A673 (cell line): ENCODE data around the gene P4HA1. TPM values are rescaled to one million over a fixed set of nuclear protein-coding genes. Genes with fewer than 3 reads are reported as not detected.

ENCODE experiments used
- BruUV-seq: library from RNA; stranded (reverse); fragments of 400-500 nt; replicated peaks from 2 replicates; lab custom pipeline; 2021; lab: Mats Ljungman, UMichigan
- CTCF ChIA-PET: fragments of 300-600 bp; sonication (Branson Sonifier 250); formaldehyde crosslinking; loops from one replicate; lab custom pipeline; 2022; ENCODE audit warnings: antibody characterized with exemption; lab: Charles Lee
- POLR2A ChIA-PET: fragments of 300-600 bp; sonication (Branson Sonifier 250); formaldehyde crosslinking; loops from one replicate; lab custom pipeline; 2022; ENCODE audit warnings: antibody characterized with exemption; ENCODE audit not compliant: low non-redundant PET; lab: Charles Lee
- DNase-seq: peaks from one replicate; pipeline ENCODE4 v3.0.0-alpha.2; 2015; ENCODE audit warnings: low spot score
- H3K27ac ChIP-seq: fragments of 200-600 bp; sonication (generic); 2 replicates; pipeline ENCODE4 v1.5.1; 2016; ENCODE audit warnings: mixed run types, low read depth, mild to moderate bottlenecking, mixed read lengths, antibody characterized with exemption, low read length; ENCODE audit not compliant: poor library complexity, severe bottlenecking
- H3K27me3 ChIP-seq: fragments of 200-600 bp; sonication (generic); replicated peaks from 2 replicates; pipeline ENCODE4 v1.6.1; 2017; ENCODE audit warnings: mixed run types, low read depth, mild to moderate bottlenecking, mixed read lengths, antibody characterized with exemption, low read length; ENCODE audit not compliant: insufficient read depth, poor library complexity
- H3K36me3 ChIP-seq: fragments of 200-600 bp; sonication (generic); 2 replicates; pipeline ENCODE4 v1.6.1; 2016; ENCODE audit warnings: mixed run types, mild to moderate bottlenecking, mixed read lengths, antibody characterized with exemption, low read length; ENCODE audit not compliant: insufficient read depth, poor library complexity, severe bottlenecking
- H3K4me1 ChIP-seq: fragments of 200-600 bp; sonication (generic); 2 replicates; pipeline ENCODE4 v1.6.1; 2017; ENCODE audit warnings: mixed run types, mild to moderate bottlenecking, mixed read lengths, antibody characterized with exemption, low read length; ENCODE audit not compliant: insufficient read depth, poor library complexity, severe bottlenecking
- H3K4me3 ChIP-seq: fragments of 200-600 bp; sonication (generic); 2 replicates; pipeline ENCODE4 v1.5.1; 2016; ENCODE audit warnings: low read depth, mixed run types, mild to moderate bottlenecking, mixed read lengths, low read length; ENCODE audit not compliant: poor library complexity, severe bottlenecking
- H3K9me3 ChIP-seq: fragments of 200-600 bp; sonication (generic); 2 replicates; pipeline ENCODE4 v1.6.1; 2016; ENCODE audit warnings: mixed run types, low read depth, mild to moderate bottlenecking, mixed read lengths, antibody characterized with exemption, low read length; ENCODE audit not compliant: poor library complexity, severe bottlenecking
- CTCF ChIP-seq: fragments of 300-800, 200-600 bp; sonication (generic); conservative IDR thresholded peaks from 2 replicates; pipeline ENCODE4 v1.5.1; 2017; ENCODE audit warnings: low read depth, mild to moderate bottlenecking, antibody characterized with exemption, low read length, moderate library complexity, mixed read lengths
- EZH2 ChIP-seq: fragments of 200-600 bp; sonication (generic); IDR thresholded peaks from 2 replicates; pipeline ENCODE4 v1.6.1; 2017; ENCODE audit warnings: borderline replicate concordance, low read depth, mild to moderate bottlenecking, mixed read lengths, antibody characterized with exemption, low read length; ENCODE audit not compliant: poor library complexity, severe bottlenecking
- intact Hi-C: fragments of 100-400 bp; cut with micrococcal nuclease; formaldehyde crosslinking; loops from one replicate; pipeline ENCODE4 v1.10.0; 2022; ENCODE audit not compliant: unreplicated experiment
- total RNA-seq: library from RNA; stranded (reverse); gene quantifications from 2 replicates; pipeline ENCODE4 v1.2.3, GENCODE V29; 2021

The P4HA1 gene
- total RNA-seq, 1 experiment from 2014 or later: 36.5 TPM

GRCh38 chr10:73060738-73061635, 35.7 kb downstream of the P4HA1 start:
- Histone ChIP-seq H3K36me3 (peaks cover 4% of the 10 kb centered on the region), H3K4me1 (no peaks in the 10 kb centered on the region), H3K27ac (no peak overlapping the region), H3K27me3 (no peaks in the 10 kb centered on the region), H3K4me3 (no peak overlapping the region), H3K9me3 (no peaks in the 10 kb centered on the region)
- no TSS peak for BruUV-seq
- peak; percentile 65 for TF ChIP-seq CTCF
- TF ChIP-seq EZH2: no peak
- intact Hi-C loops: loop anchor here (10.0 kb wide), 1 partner anchor 366 kb away; the partner anchor contains the start of gene MCU
- peak; percentile 52 for DNase-seq
- ChIA-PET CTCF (interaction anchor here (0.7 kb wide), 5 partner anchors 9 to 368 kb away, joined by 3 to 5 read pairs (median 3); partner anchors contain the start of gene P4HA1), POLR2A (no interaction called here)

- Histone ChIP-seq H3K4me1 (no peaks in the 10 kb centered on the region), H3K27me3 (no peaks in the 10 kb centered on the region), H3K36me3 (peaks cover 4% of the 10 kb centered on the region), H3K9me3 (no peaks in the 10 kb centered on the region), H3K27ac (no peak overlapping the region), H3K4me3 (no peak overlapping the region)
- ChIA-PET POLR2A (no interaction called here), CTCF (no interaction called here)
- DNase-seq: no peak
- intact Hi-C loops: loop anchor here (10.0 kb wide), 1 partner anchor 365 kb away; the partner anchor contains the start of gene MCU
- TF ChIP-seq EZH2 (no peak), CTCF (no peak)
- BruUV-seq: no TSS peak
Measured at GRCh38 chr10:73060173-73060572, 36.5 kb downstream of the P4HA1 start.

GRCh38 chr10:73058057-73058591, 38.5 kb downstream of the P4HA1 start:
- Histone ChIP-seq H3K27ac (no peak overlapping the region), H3K27me3 (no peaks in the 10 kb centered on the region), H3K4me1 (no peaks in the 10 kb centered on the region), H3K9me3 (no peaks in the 10 kb centered on the region), H3K4me3 (no peak overlapping the region), H3K36me3 (peaks cover 7% of the 10 kb centered on the region)
- BruUV-seq: no TSS peak
- CTCF ChIA-PET: no interaction called here
- POLR2A ChIA-PET: no interaction called here
- intact Hi-C loops: no loop called here
- no peak for DNase-seq
- no peak for TF ChIP-seq CTCF
- no peak for TF ChIP-seq EZH2
